H7 (cell line): ENCODE results near the gene ALK. TPM values are rescaled to one million over a fixed set of nuclear protein-coding genes. Genes with fewer than 3 reads are reported as not detected.

ENCODE experiments used
- DNase-seq: peaks from one replicate; pipeline ENCODE4 v3.0.0; 2012
- H3K27me3 ChIP-seq: 2 replicates; pipeline ENCODE4 v1.6.0; 2011; ENCODE audit warnings: mild to moderate bottlenecking, low read length; ENCODE audit not compliant: control insufficient read depth, insufficient read depth
- H3K36me3 ChIP-seq: replicated peaks from 2 replicates; pipeline ENCODE4 v1.5.1; 2011; ENCODE audit warnings: low read length; ENCODE audit not compliant: control insufficient read depth, insufficient read depth
- H3K4me3 ChIP-seq: 2 replicates; pipeline ENCODE4 v1.5.1; 2011; ENCODE audit warnings: low read depth, mild to moderate bottlenecking, control low read depth, low read length, moderate library complexity; ENCODE audit not compliant: insufficient read depth
- total RNA-seq: library from RNA; depleted of rRNA; stranded (reverse); fragments of >200 nt; shearing (Covaris generic); gene quantifications from 2 replicates; pipeline ENCODE4 v1.2.3, GENCODE V29; 2014; rRNA removed

The ALK gene
- total RNA-seq, 1 experiment from 2014 or later, result 0.21 TPM

DNA sequence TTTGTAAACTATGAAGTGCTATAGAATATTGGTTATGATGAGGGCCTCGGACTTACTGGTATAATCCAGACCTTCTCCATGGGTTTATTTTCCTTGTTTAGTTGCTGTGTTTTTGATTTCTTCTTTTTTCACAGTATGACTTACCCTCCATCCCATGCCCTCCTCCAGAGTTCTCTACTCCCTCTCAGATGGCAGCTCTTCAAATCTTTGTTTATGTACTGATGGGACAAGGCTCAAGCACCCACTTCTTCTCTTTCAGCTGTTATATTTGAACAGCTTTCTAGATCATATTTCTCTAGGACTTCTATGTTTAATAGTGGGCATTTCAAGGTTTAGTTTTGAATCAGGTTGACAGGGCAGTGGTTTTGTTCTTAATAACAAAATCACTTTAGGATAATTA lies 762.3 kb downstream of the ALK start:
- H3K27me3 ChIP-seq, result no peaks in the 10 kb centered on the region
- DNase-seq, result no peak
- no peaks in the 10 kb centered on the region for H3K36me3 ChIP-seq
- H3K4me3 ChIP-seq, result no peak overlapping the region

GRCh38 chr2:29157131-29157530 lies 764.3 kb downstream of the ALK start:
- Histone ChIP-seq H3K36me3 (no peaks in the 10 kb centered on the region), H3K27me3 (no peaks in the 10 kb centered on the region), H3K4me3 (no peak overlapping the region)
- no peak for DNase-seq

- no peaks in the 10 kb centered on the region for H3K27me3 ChIP-seq
- DNase-seq, result no peak
- no peak overlapping the region for H3K4me3 ChIP-seq
- no peaks in the 10 kb centered on the region for H3K36me3 ChIP-seq
Measured at GRCh38 chr2:29155578-29155977, 765.8 kb downstream of the ALK start.

- no peak overlapping the region for H3K4me3 ChIP-seq
- no peak for DNase-seq
- H3K27me3 ChIP-seq, result no peaks in the 10 kb centered on the region
- no peaks in the 10 kb centered on the region for H3K36me3 ChIP-seq
Measured at GRCh38 chr2:29154610-29155009, 766.8 kb downstream of the ALK start.

DNA sequence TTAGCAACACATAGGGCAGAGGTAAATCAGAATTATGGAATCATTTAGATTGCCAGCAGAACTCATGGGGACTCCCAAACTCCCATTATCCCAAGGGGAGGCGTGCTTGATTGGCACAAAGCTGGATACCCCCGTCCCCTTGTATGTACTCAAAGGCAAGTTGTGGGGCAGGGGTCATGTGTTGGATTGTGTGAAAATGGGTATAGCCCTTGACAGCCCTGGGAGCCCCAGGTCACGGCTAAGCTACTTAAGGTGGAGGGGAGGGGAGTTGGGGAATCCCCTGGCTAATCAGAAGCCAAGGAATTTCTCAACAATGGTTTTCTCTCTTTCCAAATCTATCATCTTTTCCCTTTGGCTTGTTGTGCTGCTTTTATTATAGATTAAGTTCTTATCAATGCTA lies 773.4 kb downstream of the ALK start:
- Histone ChIP-seq H3K4me3 (no peak overlapping the region), H3K36me3 (no peaks in the 10 kb centered on the region), H3K27me3 (no peaks in the 10 kb centered on the region)
- DNase-seq, result no peak

GRCh38 chr2:29146197-29146596 lies 775.2 kb downstream of the ALK start:
- H3K36me3 ChIP-seq, result no peaks in the 10 kb centered on the region
- no peak for DNase-seq
- no peak overlapping the region for H3K4me3 ChIP-seq
- no peaks in the 10 kb centered on the region for H3K27me3 ChIP-seq

- DNase-seq, result no peak
- no peaks in the 10 kb centered on the region for H3K36me3 ChIP-seq
Measured at GRCh38 chr2:29143657-29144056, 777.7 kb downstream of the ALK start.

More at GRCh38 chr2:29143657-29144056, 777.7 kb downstream of the ALK start:
- Histone ChIP-seq H3K27me3 (no peaks in the 10 kb centered on the region), H3K4me3 (no peak overlapping the region)

Other genes with a start within 250 kb of the ALK start
- 28.7 and 30.1 TPM in 2 replicates for gene YPEL5, start 225.4 kb upstream of the ALK start, total RNA-seq